Measurements from ENCODE around the gene MFAP3L. TPM values are rescaled to one million over a fixed set of nuclear protein-coding genes. Genes with fewer than 3 reads are reported as not detected.
A peak's percentile ranks its signal among the peaks of the same experiment; 100 is the strongest.
"Not testable (repeated sequence)": the region's sequence is repeated elsewhere in the genome, so short reads cannot be mapped to it uniquely, and the experiment has no call there.

The MFAP3L gene
- polyA plus RNA-seq, 1 experiment: 9.4 TPM

- Histone ChIP-seq H3K36me3 (ENCODE audit: control insufficient read depth, insufficient read depth, low read length) (no peaks in the 10 kb centered on the region), H3K27me3 (ENCODE audit: control insufficient read depth, insufficient read depth, low read length) (peaks cover 4% of the 10 kb centered on the region), H3K4me3 (ENCODE audit: low read depth, low read length) (no peak overlapping the region)
- DNase-seq (ENCODE audit: low read depth): no peak
- POLR2A ChIA-PET: no interaction called here
- CTCF ChIA-PET: interaction anchor here (0.5 to 3.9 kb wide), 10 partner anchors 8 to 1942 kb away, joined by 3 to 58 read pairs (median 4); partner anchors contain the start of genes AADAT and NEK1
- peak; percentile 66 for TF ChIP-seq CTCF (IDR thresholded peaks at IDR 0.05; ENCODE audit: insufficient read depth, low read depth, low read length)
Observed at GRCh38 chr4:170047771-170048354, 21.7 kb upstream of the MFAP3L start.

GRCh38 chr4:170046156-170046555 is 20.0 kb upstream of the MFAP3L start:
- H3K27me3 ChIP-seq (ENCODE audit: control insufficient read depth, insufficient read depth, low read length); POLR2A ChIA-PET; H3K36me3 ChIP-seq (ENCODE audit: control insufficient read depth, insufficient read depth, low read length); CTCF ChIA-PET; H3K4me3 ChIP-seq (ENCODE audit: low read depth, low read length); DNase-seq (ENCODE audit: low read depth): not testable (repeated sequence)

- Histone ChIP-seq H3K36me3 (ENCODE audit: control insufficient read depth, insufficient read depth, low read length) (no peaks in the 10 kb centered on the region), H3K4me3 (ENCODE audit: low read depth, low read length) (no peak overlapping the region), H3K27me3 (ENCODE audit: control insufficient read depth, insufficient read depth, low read length) (peaks cover 2% of the 10 kb centered on the region)
- POLR2A ChIA-PET: no interaction called here
- TF ChIP-seq CTCF (IDR thresholded peaks at IDR 0.05; ENCODE audit: insufficient read depth, low read depth, low read length): no peak
- CTCF ChIA-PET: interaction anchor here (0.6 to 1.7 kb wide), 2 partner anchors 10 to 230 kb away, joined by 4 to 6 read pairs; no protein-coding TSS in a partner anchor
- DNase-seq (ENCODE audit: low read depth): no peak
Observed at GRCh38 chr4:170040031-170040680, 14.0 kb upstream of the MFAP3L start.

GRCh38 chr4:170038769-170039168 is 12.6 kb upstream of the MFAP3L start:
- peaks cover 2% of the 10 kb centered on the region for H3K27me3 ChIP-seq (ENCODE audit: control insufficient read depth, insufficient read depth, low read length)
- POLR2A ChIA-PET: no interaction called here
- no peaks in the 10 kb centered on the region for H3K36me3 ChIP-seq (ENCODE audit: control insufficient read depth, insufficient read depth, low read length)
- DNase-seq (ENCODE audit: low read depth): no peak
- CTCF ChIA-PET: no interaction called here
- TF ChIP-seq CTCF (IDR thresholded peaks at IDR 0.05; ENCODE audit: insufficient read depth, low read depth, low read length): no peak
- H3K4me3 ChIP-seq (ENCODE audit: low read depth, low read length): no peak overlapping the region

GRCh38 chr4:170038232-170038631 is 12.0 kb upstream of the MFAP3L start:
- ChIA-PET POLR2A (no interaction called here), CTCF (no interaction called here)
- no peak for TF ChIP-seq CTCF (IDR thresholded peaks at IDR 0.05; ENCODE audit: insufficient read depth, low read depth, low read length)
- no peaks in the 10 kb centered on the region for H3K36me3 ChIP-seq (ENCODE audit: control insufficient read depth, insufficient read depth, low read length)
- DNase-seq (ENCODE audit: low read depth): no peak
- H3K4me3 ChIP-seq (ENCODE audit: low read depth, low read length): no peak overlapping the region
- peaks cover 2% of the 10 kb centered on the region for H3K27me3 ChIP-seq (ENCODE audit: control insufficient read depth, insufficient read depth, low read length)

- ChIA-PET CTCF (no interaction called here), POLR2A (no interaction called here)
- Histone ChIP-seq H3K4me3 (ENCODE audit: low read depth, low read length) (no peak overlapping the region), H3K36me3 (ENCODE audit: control insufficient read depth, insufficient read depth, low read length) (no peaks in the 10 kb centered on the region), H3K27me3 (ENCODE audit: control insufficient read depth, insufficient read depth, low read length) (peaks cover 2% of the 10 kb centered on the region)
- no peak for TF ChIP-seq CTCF (IDR thresholded peaks at IDR 0.05; ENCODE audit: insufficient read depth, low read depth, low read length)
- DNase-seq (ENCODE audit: low read depth): no peak
Observed at GRCh38 chr4:170037481-170037880, 11.3 kb upstream of the MFAP3L start.
